GM12873 (cell line): ENCODE measurements around the gene PIPOX.

Experiments
- CTCF ChIP-seq: IDR thresholded peaks from 2 replicates; pipeline ENCODE4 v1.5.1; 2012; ENCODE audit warnings: low read depth, mild to moderate bottlenecking, moderate library complexity, low read length, control low read depth; ENCODE audit not compliant: insufficient read depth; ENCODE audit errors: missing control alignments

Gene PIPOX

GRCh38 chr17:29042679-29043538 is at the start of gene PIPOX:
Gene PIPOX, plus strand, starts transcription at chr17:29043141. Its CDS starts 85 bp downstream, at chr17:29043226.
- TF ChIP-seq CTCF: no peak

DNA sequence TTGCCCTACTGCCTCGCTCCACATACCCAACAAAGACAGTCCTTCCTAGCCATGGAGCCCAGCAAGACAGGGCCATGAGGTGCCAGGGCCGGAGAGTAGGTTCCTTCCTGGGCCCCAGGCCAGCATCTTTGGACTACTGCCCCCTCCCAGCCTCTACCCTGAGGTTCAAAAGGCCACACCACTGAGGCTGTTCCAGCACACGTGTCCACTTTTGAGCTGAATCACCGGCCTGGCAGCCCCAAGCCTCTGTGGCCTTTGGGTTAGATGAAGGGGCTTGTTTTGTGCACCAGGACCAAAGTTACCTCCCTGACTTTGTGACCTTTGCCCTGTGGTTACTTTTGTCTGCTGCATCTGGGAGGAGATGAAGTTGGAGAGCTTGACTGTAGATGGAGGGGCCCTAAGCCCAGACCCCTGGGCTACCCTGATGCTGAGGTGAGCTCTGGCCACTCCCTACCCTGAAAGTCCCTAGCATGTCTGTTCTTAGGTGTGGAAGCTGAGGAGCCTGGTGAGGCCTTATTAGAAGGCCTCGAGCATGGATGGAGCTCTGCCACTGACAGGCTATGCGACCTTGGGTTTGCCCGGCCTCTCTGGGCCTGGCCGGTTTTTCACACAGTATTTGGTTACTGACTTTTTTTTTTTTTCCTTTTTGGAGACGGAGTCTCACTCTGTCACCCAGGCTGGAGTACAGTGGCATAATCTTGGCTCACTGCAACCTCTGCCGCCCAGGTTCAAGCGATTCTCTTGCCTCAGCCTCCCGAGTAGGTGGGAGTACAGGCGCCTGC is 49.1 kb upstream of the PIPOX start:
- TF ChIP-seq CTCF: no peak

DNA sequence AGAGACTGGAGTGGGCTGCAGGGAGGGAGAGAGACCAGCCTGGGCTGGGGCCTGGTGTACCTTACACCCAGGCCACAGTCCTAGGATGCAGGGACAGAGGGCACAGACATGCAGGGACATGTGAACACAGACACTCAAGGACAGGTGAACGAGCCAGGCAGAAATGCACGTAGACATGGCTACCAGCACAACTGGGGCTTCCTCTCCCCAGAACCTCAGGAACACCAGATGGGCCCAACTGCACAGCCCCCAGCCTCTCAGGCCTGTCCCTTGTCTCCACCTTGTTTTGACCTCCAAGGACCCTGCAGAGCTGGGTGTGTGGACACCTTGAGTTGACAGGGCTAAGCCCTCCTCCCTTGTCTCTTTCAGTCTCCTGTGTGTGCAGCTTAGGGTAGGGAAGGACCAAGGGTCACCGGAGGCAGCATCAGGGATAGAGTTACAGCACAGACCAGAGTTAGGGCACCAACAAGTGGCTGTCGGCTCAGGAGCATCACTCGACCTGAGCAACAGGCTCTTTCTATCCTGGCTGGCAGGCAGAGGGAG is 46.3 kb upstream of the PIPOX start:
- TF ChIP-seq CTCF: no peak

DNA sequence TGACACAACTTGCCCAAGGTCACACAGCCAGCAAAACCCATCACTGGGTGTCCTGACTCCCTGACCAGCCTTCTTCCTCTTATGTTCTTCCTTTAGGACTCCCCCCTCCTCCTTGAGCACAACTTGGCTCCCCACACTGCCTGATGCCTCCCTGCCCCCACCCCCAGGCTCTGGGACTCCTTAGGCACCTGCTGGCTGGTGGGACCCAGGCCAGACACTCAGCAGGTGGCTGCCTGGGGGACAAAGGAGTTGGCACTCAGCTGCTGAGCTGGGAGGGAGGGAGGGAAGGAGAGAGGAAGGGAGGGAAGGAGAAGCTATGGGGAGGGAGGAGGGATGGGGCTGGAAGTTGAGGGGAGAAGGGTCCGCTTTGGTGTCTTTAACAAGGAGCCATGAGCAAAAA is 45.1 kb upstream of the PIPOX start:
- no peak for TF ChIP-seq CTCF

DNA sequence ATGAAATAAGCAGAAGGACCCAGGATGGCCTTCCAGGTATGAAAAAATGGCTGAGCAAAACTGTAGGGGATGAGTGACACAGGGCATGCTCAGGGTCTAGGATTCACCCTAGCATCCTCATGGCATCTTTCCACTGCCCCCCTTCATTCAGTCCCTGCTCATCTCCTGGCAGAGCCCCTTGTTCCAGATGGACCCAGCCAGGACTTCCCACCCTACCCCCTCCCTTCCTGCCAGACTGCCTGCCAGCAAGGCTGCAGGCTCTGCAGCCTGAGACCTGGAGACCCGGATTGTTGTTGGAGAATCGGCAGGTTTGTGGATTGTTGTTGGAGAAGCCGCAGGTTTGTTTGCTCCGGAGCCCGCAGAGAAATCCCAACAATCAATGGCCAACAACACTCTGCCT is 43.7 kb upstream of the PIPOX start:
- no peak for TF ChIP-seq CTCF

DNA sequence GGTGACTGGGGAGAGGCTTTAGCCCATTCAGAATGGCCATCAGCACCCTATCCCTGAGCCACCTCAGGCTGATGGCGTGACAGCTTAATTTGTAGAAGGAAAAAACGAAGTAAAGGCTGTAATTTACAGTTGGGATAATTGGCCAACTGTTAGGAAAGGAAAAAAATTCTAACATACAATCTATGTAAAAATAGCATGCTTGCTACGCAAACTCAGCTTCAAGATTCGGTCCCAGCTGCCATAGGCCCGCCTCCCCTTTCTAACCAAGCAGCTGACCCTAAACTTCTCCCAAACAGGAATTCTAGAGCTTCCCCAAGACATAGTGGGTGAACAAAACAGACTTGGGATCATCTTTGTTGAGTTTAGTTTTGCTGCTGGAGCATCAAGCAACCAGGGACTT is 42.0 kb upstream of the PIPOX start:
- no peak for TF ChIP-seq CTCF

DNA sequence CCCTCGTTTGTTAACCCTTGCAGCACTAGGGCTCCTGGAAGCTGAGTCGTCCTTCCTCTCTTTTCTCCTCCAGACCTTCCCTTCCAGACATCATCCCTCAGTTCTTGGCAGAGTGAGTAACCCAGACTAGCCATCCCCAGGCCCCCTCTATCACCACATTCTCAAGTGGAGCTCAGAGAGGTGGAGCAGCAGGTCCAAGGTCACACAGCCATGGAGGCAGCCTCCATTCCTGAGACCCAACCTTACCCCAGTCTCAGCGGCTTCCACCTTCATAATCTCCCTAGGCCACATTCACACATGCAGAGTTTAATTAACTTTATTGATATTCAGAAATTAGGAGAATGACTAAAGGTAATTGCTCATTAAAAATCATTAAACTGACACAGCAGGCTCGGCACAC is 40.1 kb upstream of the PIPOX start:
- TF ChIP-seq CTCF: no peak
